Fibroblast of lung (primary cell): ENCODE data around the gene FNDC3B. TPM values are rescaled to one million over a fixed set of nuclear protein-coding genes. Genes with fewer than 3 reads are reported as not detected.

Experiments used
- DNase-seq, 2 donors: peaks; one replicate each; pipeline versions ENCODE4 v3.0.0 to v3.0.0-alpha.2; 2010; ENCODE audit warnings: low read depth in 2 of 2
- H2AFZ ChIP-seq: 2 replicates; pipeline ENCODE4 v1.5.1; 2012; ENCODE audit warnings: low read length, control low read depth, inconsistent platforms
- H3K27ac ChIP-seq: 2 replicates; pipeline ENCODE4 v1.5.1; 2011; ENCODE audit warnings: low read length, control low read depth; ENCODE audit not compliant: insufficient read depth
- H3K27me3 ChIP-seq: 2 replicates; pipeline ENCODE4 v1.5.1; 2011; ENCODE audit warnings: mild to moderate bottlenecking, low read length; ENCODE audit not compliant: control insufficient read depth, insufficient read depth
- H3K36me3 ChIP-seq: 2 replicates; pipeline ENCODE4 v1.5.1; 2011; ENCODE audit warnings: low read length; ENCODE audit not compliant: control insufficient read depth, insufficient read depth
- H3K4me1 ChIP-seq: 2 replicates; pipeline ENCODE4 v1.5.1; 2011; ENCODE audit warnings: low read length; ENCODE audit not compliant: control insufficient read depth, insufficient read depth; ENCODE audit errors: extremely low read depth
- H3K4me2 ChIP-seq: 2 replicates; pipeline ENCODE4 v1.5.1; 2011; ENCODE audit warnings: low read length, control low read depth; ENCODE audit not compliant: insufficient read depth; ENCODE audit errors: extremely low read depth
- H3K4me3 ChIP-seq, 4 experiments: fragments of 200-600 bp in 1 of 4; sonication (generic) in 1 of 4; replicated peaks in 1 of 4; 2 replicates each; pipeline ENCODE4 v1.5.1; 2011 to 2016; ENCODE audit warnings: low read length in 4 of 4, low read depth in 3 of 4, mild to moderate bottlenecking in 3 of 4, control low read depth in 2 of 4, inconsistent platforms in 1 of 4, mixed read lengths in 1 of 4; ENCODE audit not compliant: insufficient read depth in 1 of 4; ENCODE audit errors: control extremely low read depth in 1 of 4
- H3K79me2 ChIP-seq: 2 replicates; pipeline ENCODE4 v1.5.1; 2012; ENCODE audit warnings: mild to moderate bottlenecking, low read length, inconsistent platforms; ENCODE audit not compliant: control insufficient read depth, insufficient read depth
- H3K9ac ChIP-seq: 2 replicates; pipeline ENCODE4 v1.5.1; 2011; ENCODE audit warnings: mild to moderate bottlenecking, low read length, control low read depth; ENCODE audit not compliant: insufficient read depth
- H3K9me3 ChIP-seq: 2 replicates; pipeline ENCODE4 v1.5.1; 2012; ENCODE audit warnings: low read depth, low read length; ENCODE audit not compliant: control insufficient read depth, insufficient read depth
- H4K20me1 ChIP-seq: 2 replicates; pipeline ENCODE4 v1.5.1; 2011; ENCODE audit warnings: low read length; ENCODE audit not compliant: control insufficient read depth, insufficient read depth; ENCODE audit errors: extremely low read depth
- CTCF ChIP-seq, 2 donors: IDR thresholded peaks in 1 of 2; conservative IDR thresholded peaks in 1 of 2; 1 replicate in 1 of 2; 2 replicates in 1 of 2; pipeline ENCODE4 v1.5.1; 2011 to 2012; ENCODE audit warnings: low read length in 2 of 2, control low read depth in 1 of 2, inconsistent platforms in 1 of 2, low read depth in 1 of 2, mild to moderate bottlenecking in 1 of 2
- EZH2 ChIP-seq: IDR thresholded peaks from 2 replicates; pipeline ENCODE4 v1.5.1; 2012; ENCODE audit warnings: low read length, control low read depth, mild to moderate bottlenecking; ENCODE audit errors: missing control alignments
- polyA plus RNA-seq, 2 donors: library from polyadenylated mRNA; depleted of rRNA in 1 of 2; stranded (reverse) in 1 of 2; unstranded in 1 of 2; fragments of >200 nt; gene quantifications; 2 replicates each; pipeline ENCODE4 v1.2.1, GENCODE V29; 2011 to 2012; ENCODE audit warnings: missing spikeins in 1 of 2
- total RNA-seq: library from RNA; depleted of rRNA; stranded (reverse); fragments of >200 nt; gene quantifications from 2 replicates; pipeline ENCODE4 v1.2.1, GENCODE V29; 2014

Gene FNDC3B
- total and polyA plus RNA-seq, 2 donors (not counting 1 experiment from before 2014, with no cell fraction given) = 26.1 to 76.8 TPM

- peaks cover 5% of the 10 kb centered on the region for H3K4me1 ChIP-seq
Observed at GRCh38 chr3:172282850-172283249, 243.5 kb downstream of the FNDC3B start.

GRCh38 chr3:172283841-172284357, 244.5 kb downstream of the FNDC3B start:
- Histone ChIP-seq H3K79me2 (peaks cover 13% of the 10 kb centered on the region), H3K4me3 (no peak overlapping the region), H3K27me3 (no peaks in the 10 kb centered on the region), H3K4me2 (no peak overlapping the region), H3K4me1 (peaks cover 5% of the 10 kb centered on the region), H4K20me1 (no peaks in the 10 kb centered on the region), H3K27ac (no peak overlapping the region), H3K36me3 (peaks cover 6% of the 10 kb centered on the region), H3K9ac (no peak overlapping the region), H3K9me3 (no peaks in the 10 kb centered on the region), H2AFZ (no peak overlapping the region)
- TF ChIP-seq CTCF (conservative IDR thresholded peaks at IDR 0.05 in 1 of 2, IDR thresholded peaks at IDR 0.05 in 1 of 2; ENCODE audit: low read depth in 1 of 2, low read length in 2 of 2) (no peak), EZH2 (no peak)
- no peak for DNase-seq

More at GRCh38 chr3:172282850-172283249, 243.5 kb downstream of the FNDC3B start:
- no peak overlapping the region for H3K9ac ChIP-seq
- TF ChIP-seq EZH2 (no peak), CTCF (conservative IDR thresholded peaks at IDR 0.05 in 1 of 2, IDR thresholded peaks at IDR 0.05 in 1 of 2; ENCODE audit: low read depth in 1 of 2, low read length in 2 of 2) (no peak)
- H3K4me2 ChIP-seq = no peak overlapping the region
- peaks cover 13% of the 10 kb centered on the region for H3K79me2 ChIP-seq
- DNase-seq = no peak
- no peak overlapping the region for H2AFZ ChIP-seq
- no peak overlapping the region for H3K27ac ChIP-seq
- H3K36me3 ChIP-seq = peaks cover 3% of the 10 kb centered on the region
- no peaks in the 10 kb centered on the region for H4K20me1 ChIP-seq
- no peaks in the 10 kb centered on the region for H3K27me3 ChIP-seq
- H3K9me3 ChIP-seq = no peaks in the 10 kb centered on the region
- no peak overlapping the region for H3K4me3 ChIP-seq

GRCh38 chr3:172285844-172286243, 246.5 kb downstream of the FNDC3B start:
- TF ChIP-seq EZH2 = no peak
- TF ChIP-seq CTCF (conservative IDR thresholded peaks at IDR 0.05 in 1 of 2, IDR thresholded peaks at IDR 0.05 in 1 of 2; ENCODE audit: low read depth in 1 of 2, low read length in 2 of 2) = no peak
- Histone ChIP-seq H3K4me2 (no peak overlapping the region), H3K9ac (no peak overlapping the region), H3K9me3 (no peaks in the 10 kb centered on the region), H3K79me2 (peaks cover 10% of the 10 kb centered on the region), H3K36me3 (peaks cover 6% of the 10 kb centered on the region), H2AFZ (no peak overlapping the region), H3K27ac (no peak overlapping the region), H3K4me1 (no peaks in the 10 kb centered on the region), H3K27me3 (no peaks in the 10 kb centered on the region), H4K20me1 (no peaks in the 10 kb centered on the region), H3K4me3 (no peak overlapping the region)
- DNase-seq = peak; percentile 39 to 93
